ENCODE results near the gene TMEM87A.

Gene TMEM87A

GRCh38 chr15:42286445-42287029, 13.3 kb upstream of the TMEM87A start:
- Histone ChIP-seq H3K9me3 (ENCODE audit: insufficient read depth, low read length) (no peaks in the 10 kb centered on the region), H2AFZ (ENCODE audit: low read depth, low read length, severe bottlenecking) (no peak overlapping the region), H3K9ac (ENCODE audit: low read length) (no peak overlapping the region), H3K4me2 (ENCODE audit: low read depth, low read length, poor library complexity, severe bottlenecking) (no peak overlapping the region), H3K4me3 (ENCODE audit: insufficient read depth, low read length, poor library complexity, severe bottlenecking) (no peak overlapping the region), H3K36me3 (ENCODE audit: low read length) (no peaks in the 10 kb centered on the region), H4K20me1 (ENCODE audit: low read depth, low read length) (no peaks in the 10 kb centered on the region), H3F3A (ENCODE audit: insufficient read depth) (no peaks in the 10 kb centered on the region), H3K79me2 (ENCODE audit: insufficient read depth, low read length) (no peaks in the 10 kb centered on the region), H3K27me3 (ENCODE audit: low read length) (no peaks in the 10 kb centered on the region), H3K27ac (ENCODE audit: low read depth, low read length) (no peak overlapping the region), H3K9me2 (replicated peaks; ENCODE audit: insufficient read depth, low read length) (no peaks in the 10 kb centered on the region)
- no peak for TF ChIP-seq CTCF (IDR thresholded peaks at IDR 0.05; ENCODE audit: insufficient read depth, low read length, poor library complexity, severe bottlenecking)
- no peak for TF ChIP-seq EZH2phosphoT487 (conservative IDR thresholded peaks at IDR 0.05; ENCODE audit: low read length)

- Histone ChIP-seq H3K27ac (ENCODE audit: low read depth, low read length) (no peak overlapping the region), H3K9me3 (ENCODE audit: insufficient read depth, low read length) (no peaks in the 10 kb centered on the region), H3K4me3 (ENCODE audit: insufficient read depth, low read length, poor library complexity, severe bottlenecking) (no peak overlapping the region), H3K9me2 (replicated peaks; ENCODE audit: insufficient read depth, low read length) (no peaks in the 10 kb centered on the region), H2AFZ (ENCODE audit: low read depth, low read length, severe bottlenecking) (no peak overlapping the region), H4K20me1 (ENCODE audit: low read depth, low read length) (no peaks in the 10 kb centered on the region), H3K79me2 (ENCODE audit: insufficient read depth, low read length) (no peaks in the 10 kb centered on the region), H3K27me3 (ENCODE audit: low read length) (no peaks in the 10 kb centered on the region), H3K4me2 (ENCODE audit: low read depth, low read length, poor library complexity, severe bottlenecking) (no peak overlapping the region), H3K9ac (ENCODE audit: low read length) (no peak overlapping the region), H3F3A (ENCODE audit: insufficient read depth) (no peaks in the 10 kb centered on the region), H3K36me3 (ENCODE audit: low read length) (no peaks in the 10 kb centered on the region)
- TF ChIP-seq CTCF (IDR thresholded peaks at IDR 0.05; ENCODE audit: insufficient read depth, low read length, poor library complexity, severe bottlenecking) (no peak), EZH2phosphoT487 (conservative IDR thresholded peaks at IDR 0.05; ENCODE audit: low read length) (no peak)
These were observed 11.8 kb upstream of the TMEM87A start for GRCh38 chr15:42285034-42285433.

GRCh38 chr15:42284551-42284950, 11.3 kb upstream of the TMEM87A start:
- Histone ChIP-seq H3K27ac (ENCODE audit: low read depth, low read length) (no peak overlapping the region), H4K20me1 (ENCODE audit: low read depth, low read length) (no peaks in the 10 kb centered on the region), H2AFZ (ENCODE audit: low read depth, low read length, severe bottlenecking) (no peak overlapping the region), H3K9me3 (ENCODE audit: insufficient read depth, low read length) (no peaks in the 10 kb centered on the region), H3K9me2 (replicated peaks; ENCODE audit: insufficient read depth, low read length) (no peaks in the 10 kb centered on the region), H3K36me3 (ENCODE audit: low read length) (no peaks in the 10 kb centered on the region), H3K4me3 (ENCODE audit: insufficient read depth, low read length, poor library complexity, severe bottlenecking) (no peak overlapping the region), H3K27me3 (ENCODE audit: low read length) (no peaks in the 10 kb centered on the region), H3K4me2 (ENCODE audit: low read depth, low read length, poor library complexity, severe bottlenecking) (no peak overlapping the region), H3F3A (ENCODE audit: insufficient read depth) (no peaks in the 10 kb centered on the region), H3K79me2 (ENCODE audit: insufficient read depth, low read length) (no peaks in the 10 kb centered on the region), H3K9ac (ENCODE audit: low read length) (no peak overlapping the region)
- TF ChIP-seq EZH2phosphoT487 (conservative IDR thresholded peaks at IDR 0.05; ENCODE audit: low read length), result no peak
- no peak for TF ChIP-seq CTCF (IDR thresholded peaks at IDR 0.05; ENCODE audit: insufficient read depth, low read length, poor library complexity, severe bottlenecking)
